OCI-LY1 (cell line): ENCODE data around the gene IGFBP5.

Source experiments
- H2AFZ ChIP-seq: fragments of 200-600 bp; sonication (generic), shearing (Covaris generic); 2 replicates; pipeline ENCODE4 v1.6.0; 2014; ENCODE audit warnings: antibody characterized with exemption, mild to moderate bottlenecking, low read length
- H3F3A ChIP-seq: fragments of 200-600 bp; sonication (generic), shearing (Covaris generic); 2 replicates; pipeline ENCODE4 v1.6.0; 2014; ENCODE audit warnings: mild to moderate bottlenecking, antibody characterized with exemption, low read length, moderate library complexity; ENCODE audit not compliant: insufficient read depth
- H3K27ac ChIP-seq: fragments of 200-600 bp; sonication (generic); 2 replicates; pipeline ENCODE4 v1.5.1; 2014; ENCODE audit warnings: low read length, mixed run types, mild to moderate bottlenecking, low read depth; ENCODE audit not compliant: poor library complexity, severe bottlenecking
- H3K27me3 ChIP-seq: fragments of 200-600 bp; sonication (generic); 2 replicates; pipeline ENCODE4 v1.6.0; 2014; ENCODE audit warnings: antibody characterized with exemption, mild to moderate bottlenecking, low read length, moderate library complexity; ENCODE audit not compliant: insufficient read depth
- H3K36me3 ChIP-seq: fragments of 200-600 bp; sonication (generic); 2 replicates; pipeline ENCODE4 v1.6.1; 2014; ENCODE audit warnings: mild to moderate bottlenecking, antibody characterized with exemption, low read length, moderate library complexity, mixed read lengths; ENCODE audit not compliant: insufficient read depth
- H3K4me1 ChIP-seq: fragments of 200-600 bp; sonication (generic); 2 replicates; pipeline ENCODE4 v1.5.1; 2014; ENCODE audit warnings: mild to moderate bottlenecking, low read length, moderate library complexity; ENCODE audit not compliant: insufficient read depth, severe bottlenecking
- H3K4me2 ChIP-seq: fragments of 200-600 bp; sonication (generic), shearing (Covaris generic); 2 replicates; pipeline ENCODE4 v1.6.1; 2014; ENCODE audit warnings: low read length
- H3K4me3 ChIP-seq: fragments of 200-600 bp; sonication (generic); 2 replicates; pipeline ENCODE4 v1.5.1; 2014; ENCODE audit warnings: low read length, low read depth, mild to moderate bottlenecking, mixed read lengths; ENCODE audit not compliant: poor library complexity, severe bottlenecking
- H3K79me2 ChIP-seq: fragments of 200-600 bp; shearing (Covaris generic); 2 replicates; pipeline ENCODE4 v1.6.1; 2016; ENCODE audit warnings: mixed run types, low read length, mixed read lengths; ENCODE audit not compliant: insufficient read depth
- H3K9ac ChIP-seq: fragments of 200-600 bp; sonication (generic), shearing (Covaris generic); 2 replicates; pipeline ENCODE4 v1.6.1; 2014; ENCODE audit warnings: mild to moderate bottlenecking, low read length, mixed read lengths
- H3K9me2 ChIP-seq: fragments of 200-600 bp; sonication (generic), shearing (Covaris generic); 2 replicates; pipeline ENCODE4 v1.6.1; 2014; ENCODE audit warnings: low read depth, mild to moderate bottlenecking, low read length, mixed read lengths
- H3K9me3 ChIP-seq: fragments of 200-600 bp; shearing (Covaris generic); 2 replicates; pipeline ENCODE4 v1.6.1; 2014; ENCODE audit warnings: low read length, mixed read lengths
- H4K20me1 ChIP-seq: fragments of 200-600 bp; sonication (generic), shearing (Covaris generic); 2 replicates; pipeline ENCODE4 v1.6.0; 2016; ENCODE audit warnings: mild to moderate bottlenecking, low read length; ENCODE audit not compliant: insufficient read depth
- EZH2 ChIP-seq: fragments of 200-600 bp; sonication (generic), shearing (Covaris generic); IDR thresholded peaks from 2 replicates; pipeline ENCODE4 v1.8.0; 2017; ENCODE audit warnings: borderline replicate concordance, mixed run types, mild to moderate bottlenecking, antibody characterized with exemption, low read length, moderate library complexity, mixed read lengths
- TF ChIP-seq, protein P1 (sequence below): fragments of 200-600 bp; sonication (generic), shearing (Covaris generic); IDR thresholded peaks from 2 replicates; pipeline ENCODE4 v1.5.1; 2017; ENCODE audit warnings: mild to moderate bottlenecking, antibody characterized with exemption, low read length, moderate library complexity, mixed read lengths

Gene IGFBP5

DNA sequence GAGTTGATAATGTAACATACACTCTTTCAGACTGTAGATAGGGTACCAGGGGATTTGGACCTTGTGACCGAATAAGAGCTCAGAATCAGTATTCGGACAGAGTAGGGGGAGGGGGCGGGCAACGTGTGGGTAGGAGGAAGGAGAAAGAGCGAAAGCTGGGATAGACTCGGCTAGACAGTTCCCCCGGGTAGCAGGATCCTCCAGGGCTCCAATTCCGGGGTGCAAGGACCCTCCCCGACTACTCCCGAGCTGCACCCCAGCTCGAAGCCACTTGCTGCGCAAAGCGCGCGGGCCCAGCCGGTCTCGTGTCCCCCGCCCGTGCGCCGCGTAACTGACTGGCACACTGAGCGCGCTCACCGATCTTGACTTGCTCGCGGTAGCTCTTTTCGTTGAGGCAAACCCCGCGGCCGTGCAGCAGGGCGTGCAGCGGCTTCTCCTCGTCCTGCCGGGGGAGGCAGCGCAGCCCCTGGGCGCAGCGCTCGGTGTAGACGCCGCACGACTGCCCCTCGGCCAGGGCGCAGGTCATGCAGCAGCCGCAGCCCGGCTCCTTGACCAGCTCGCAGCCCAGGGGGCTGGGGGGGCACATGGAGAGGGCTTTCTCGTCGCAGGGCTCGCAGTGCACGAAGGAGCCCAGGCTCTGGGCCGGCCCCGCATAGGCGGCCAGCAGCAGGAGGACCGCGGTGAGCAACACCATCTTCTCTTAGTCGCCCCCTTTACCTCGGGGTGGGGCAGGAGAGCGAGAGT is 1.1 kb downstream of the IGFBP5 start:
- H4K20me1 ChIP-seq, result no peaks in the 10 kb centered on the region
- no peaks in the 10 kb centered on the region for H3F3A ChIP-seq
- no peaks in the 10 kb centered on the region for H3K4me1 ChIP-seq
- H2AFZ ChIP-seq, result no peak overlapping the region
- no peak overlapping the region for H3K4me3 ChIP-seq
- no peaks in the 10 kb centered on the region for H3K36me3 ChIP-seq
- no peaks in the 10 kb centered on the region for H3K79me2 ChIP-seq
- no peaks in the 10 kb centered on the region for H3K9me3 ChIP-seq
- no peaks in the 10 kb centered on the region for H3K9me2 ChIP-seq
- H3K27me3 ChIP-seq, result no peaks in the 10 kb centered on the region
- no peak for TF ChIP-seq EZH2
- TF ChIP-seq, protein P1, sequence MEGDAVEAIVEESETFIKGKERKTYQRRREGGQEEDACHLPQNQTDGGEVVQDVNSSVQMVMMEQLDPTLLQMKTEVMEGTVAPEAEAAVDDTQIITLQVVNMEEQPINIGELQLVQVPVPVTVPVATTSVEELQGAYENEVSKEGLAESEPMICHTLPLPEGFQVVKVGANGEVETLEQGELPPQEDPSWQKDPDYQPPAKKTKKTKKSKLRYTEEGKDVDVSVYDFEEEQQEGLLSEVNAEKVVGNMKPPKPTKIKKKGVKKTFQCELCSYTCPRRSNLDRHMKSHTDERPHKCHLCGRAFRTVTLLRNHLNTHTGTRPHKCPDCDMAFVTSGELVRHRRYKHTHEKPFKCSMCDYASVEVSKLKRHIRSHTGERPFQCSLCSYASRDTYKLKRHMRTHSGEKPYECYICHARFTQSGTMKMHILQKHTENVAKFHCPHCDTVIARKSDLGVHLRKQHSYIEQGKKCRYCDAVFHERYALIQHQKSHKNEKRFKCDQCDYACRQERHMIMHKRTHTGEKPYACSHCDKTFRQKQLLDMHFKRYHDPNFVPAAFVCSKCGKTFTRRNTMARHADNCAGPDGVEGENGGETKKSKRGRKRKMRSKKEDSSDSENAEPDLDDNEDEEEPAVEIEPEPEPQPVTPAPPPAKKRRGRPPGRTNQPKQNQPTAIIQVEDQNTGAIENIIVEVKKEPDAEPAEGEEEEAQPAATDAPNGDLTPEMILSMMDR, result no peak
- no peak overlapping the region for H3K9ac ChIP-seq
- no peak overlapping the region for H3K4me2 ChIP-seq
- no peak overlapping the region for H3K27ac ChIP-seq

DNA sequence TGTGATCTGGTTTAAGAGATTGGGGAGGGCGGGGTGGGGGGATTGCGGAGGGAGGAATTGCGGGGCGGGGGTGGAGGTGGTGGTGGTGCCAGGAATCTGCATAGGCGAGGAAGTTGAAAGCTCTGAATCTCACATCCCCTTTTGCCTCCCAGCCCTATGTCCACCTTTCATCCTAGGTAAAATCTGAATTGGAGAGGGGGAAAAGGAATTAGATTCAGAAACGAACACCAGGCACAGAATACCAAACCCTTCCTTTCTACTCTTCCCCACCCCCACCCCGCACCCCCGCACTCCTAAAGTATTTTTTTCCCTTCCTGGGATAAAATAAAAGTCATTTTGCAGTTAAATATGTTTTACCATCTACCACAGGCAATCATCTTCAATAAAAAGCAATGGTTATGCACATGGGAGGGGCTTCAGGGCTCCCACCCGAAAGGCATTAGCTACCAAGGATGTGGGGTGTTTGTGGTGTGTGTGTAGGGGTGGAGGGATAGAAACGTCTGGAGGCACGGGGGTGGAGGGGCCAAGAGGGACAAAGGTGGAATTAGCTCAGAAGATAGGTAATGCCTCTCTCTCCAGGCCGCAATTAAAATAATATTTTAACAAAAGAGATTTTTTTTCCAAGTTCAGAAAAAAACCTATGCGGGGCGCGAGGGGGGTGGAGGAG is 1.8 kb downstream of the IGFBP5 start:
- H3K36me3 ChIP-seq, result no peaks in the 10 kb centered on the region
- H3K9me2 ChIP-seq, result no peaks in the 10 kb centered on the region
- no peak overlapping the region for H2AFZ ChIP-seq
- H3K27ac ChIP-seq, result no peak overlapping the region
- no peaks in the 10 kb centered on the region for H4K20me1 ChIP-seq
- H3K27me3 ChIP-seq, result no peaks in the 10 kb centered on the region
- H3K4me2 ChIP-seq, result no peak overlapping the region
- no peaks in the 10 kb centered on the region for H3K9me3 ChIP-seq
- H3K9ac ChIP-seq, result no peak overlapping the region
- TF ChIP-seq, protein P1, result no peak
- TF ChIP-seq EZH2, result no peak
- H3K4me1 ChIP-seq, result no peaks in the 10 kb centered on the region
- H3K79me2 ChIP-seq, result no peaks in the 10 kb centered on the region
- no peaks in the 10 kb centered on the region for H3F3A ChIP-seq
- H3K4me3 ChIP-seq, result no peak overlapping the region

DNA sequence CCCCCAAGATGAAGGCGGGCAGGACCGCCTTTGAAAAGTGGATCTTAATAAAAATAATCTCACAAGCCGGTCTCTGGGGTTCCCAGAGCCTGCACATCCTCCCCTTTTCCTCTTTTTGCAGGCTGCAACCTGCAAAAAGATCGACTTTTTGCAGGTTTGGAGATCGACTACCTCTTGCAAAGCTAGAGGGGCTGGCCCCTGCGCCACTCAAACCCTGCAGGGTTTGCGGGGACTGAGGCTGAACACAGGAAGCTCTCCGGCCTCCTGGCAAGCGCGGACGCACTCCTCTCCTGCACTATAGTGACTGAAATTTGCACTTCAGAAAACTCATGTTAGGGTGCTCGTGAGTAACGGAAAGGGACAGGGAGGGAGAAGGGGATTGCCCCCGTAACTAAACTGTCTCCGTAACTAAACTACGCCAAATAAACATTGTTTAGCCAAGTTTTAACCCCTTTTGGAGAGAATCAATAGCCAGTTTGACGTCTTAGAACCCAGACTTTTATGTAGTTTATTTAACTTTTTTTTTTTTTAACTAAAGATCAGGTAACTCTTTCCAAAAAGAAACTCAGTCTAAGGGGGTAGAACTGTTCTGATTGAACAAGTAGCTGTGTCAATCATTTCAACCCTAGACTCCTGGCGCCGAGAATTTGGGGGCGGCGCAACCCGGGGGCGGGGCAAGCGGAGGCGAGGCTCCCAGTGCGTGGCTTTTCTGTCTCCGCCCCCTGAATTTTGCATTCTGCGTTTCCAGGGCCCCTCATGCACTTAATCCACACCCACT is 2.5 kb downstream of the IGFBP5 start:
- Histone ChIP-seq H2AFZ (no peak overlapping the region), H3K27ac (no peak overlapping the region), H3K9me3 (no peaks in the 10 kb centered on the region), H3K9ac (no peak overlapping the region), H3K27me3 (no peaks in the 10 kb centered on the region), H3K4me2 (no peak overlapping the region), H3K9me2 (no peaks in the 10 kb centered on the region), H3K4me3 (no peak overlapping the region), H3K36me3 (no peaks in the 10 kb centered on the region), H3F3A (no peaks in the 10 kb centered on the region), H3K4me1 (no peaks in the 10 kb centered on the region), H4K20me1 (no peaks in the 10 kb centered on the region), H3K79me2 (no peaks in the 10 kb centered on the region)
- TF ChIP-seq, protein P1, result no peak
- TF ChIP-seq EZH2, result no peak
